ENCODE results near the gene TMEM200B.

- TF ChIP-seq, protein P1, sequence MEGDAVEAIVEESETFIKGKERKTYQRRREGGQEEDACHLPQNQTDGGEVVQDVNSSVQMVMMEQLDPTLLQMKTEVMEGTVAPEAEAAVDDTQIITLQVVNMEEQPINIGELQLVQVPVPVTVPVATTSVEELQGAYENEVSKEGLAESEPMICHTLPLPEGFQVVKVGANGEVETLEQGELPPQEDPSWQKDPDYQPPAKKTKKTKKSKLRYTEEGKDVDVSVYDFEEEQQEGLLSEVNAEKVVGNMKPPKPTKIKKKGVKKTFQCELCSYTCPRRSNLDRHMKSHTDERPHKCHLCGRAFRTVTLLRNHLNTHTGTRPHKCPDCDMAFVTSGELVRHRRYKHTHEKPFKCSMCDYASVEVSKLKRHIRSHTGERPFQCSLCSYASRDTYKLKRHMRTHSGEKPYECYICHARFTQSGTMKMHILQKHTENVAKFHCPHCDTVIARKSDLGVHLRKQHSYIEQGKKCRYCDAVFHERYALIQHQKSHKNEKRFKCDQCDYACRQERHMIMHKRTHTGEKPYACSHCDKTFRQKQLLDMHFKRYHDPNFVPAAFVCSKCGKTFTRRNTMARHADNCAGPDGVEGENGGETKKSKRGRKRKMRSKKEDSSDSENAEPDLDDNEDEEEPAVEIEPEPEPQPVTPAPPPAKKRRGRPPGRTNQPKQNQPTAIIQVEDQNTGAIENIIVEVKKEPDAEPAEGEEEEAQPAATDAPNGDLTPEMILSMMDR (IDR thresholded peaks at IDR 0.05; ENCODE audit: low read depth, low read length): no peak
- no peak for TF ChIP-seq MAX (IDR thresholded peaks at IDR 0.05; ENCODE audit: low read depth, low read length)
- no peak for TF ChIP-seq POLR2A (IDR thresholded peaks at IDR 0.05; ENCODE audit: extremely low read depth, insufficient read length)
- no peak for TF ChIP-seq MYC (IDR thresholded peaks at IDR 0.05; ENCODE audit: low read depth, low read length)
These were observed 36.1 kb upstream of the TMEM200B start for GRCh38 chr1:29159773-29160172.

Data from NB4 (cell line).